Right ventricle myocardium inferior (tissue), 1 donor: ENCODE results near the gene KCMF1. TPM values are rescaled to one million over a fixed set of nuclear protein-coding genes. Genes with fewer than 3 reads are reported as not detected.
"Not testable (repeated sequence)": the region's sequence is repeated elsewhere in the genome, so short reads cannot be mapped to it uniquely, and the experiment has no call there.

ENCODE experiments used
- ATAC-seq: fragments of 200-7000 bp; cut with Tn5 transposase; one replicate; pipeline ENCODE4 v1.9.1; 2020; ENCODE audit warnings: mild to moderate bottlenecking, moderate library complexity
- DNase-seq: peaks from one replicate; pipeline ENCODE4 v3.0.0; 2021; ENCODE audit errors: missing footprints
- intact Hi-C: fragments of 100-400 bp; cut with DNase I; formaldehyde crosslinking; loops from one replicate; pipeline ENCODE4 v1.11.0; 2022
- long read RNA-seq: library from polyadenylated mRNA; unstranded; transcript quantifications from one replicate; pipeline ENCODE4 v2.0.0, GENCODE V29; 2021
- total RNA-seq: library from RNA; stranded (reverse); fragmentation: NEBNext Ultra II Directional; extraction: Animal tissue kit (Norgen Biotek cat#: 25700); gene quantifications from one replicate; pipeline ENCODE4 v1.2.1, GENCODE V29; 2021
- donor health status: DM: no; HTN: yes; CAD: no; lungs with severe emphysema.

Gene KCMF1
- total RNA-seq: 87.5 TPM
- long read RNA-seq, full-length matches to known transcripts: 39 of 44 reads
- long read RNA-seq, partial matches to known transcripts: 2 of 44 reads
- long read RNA-seq, other reads (novel, unspliced or antisense): 3 of 44 reads

DNA sequence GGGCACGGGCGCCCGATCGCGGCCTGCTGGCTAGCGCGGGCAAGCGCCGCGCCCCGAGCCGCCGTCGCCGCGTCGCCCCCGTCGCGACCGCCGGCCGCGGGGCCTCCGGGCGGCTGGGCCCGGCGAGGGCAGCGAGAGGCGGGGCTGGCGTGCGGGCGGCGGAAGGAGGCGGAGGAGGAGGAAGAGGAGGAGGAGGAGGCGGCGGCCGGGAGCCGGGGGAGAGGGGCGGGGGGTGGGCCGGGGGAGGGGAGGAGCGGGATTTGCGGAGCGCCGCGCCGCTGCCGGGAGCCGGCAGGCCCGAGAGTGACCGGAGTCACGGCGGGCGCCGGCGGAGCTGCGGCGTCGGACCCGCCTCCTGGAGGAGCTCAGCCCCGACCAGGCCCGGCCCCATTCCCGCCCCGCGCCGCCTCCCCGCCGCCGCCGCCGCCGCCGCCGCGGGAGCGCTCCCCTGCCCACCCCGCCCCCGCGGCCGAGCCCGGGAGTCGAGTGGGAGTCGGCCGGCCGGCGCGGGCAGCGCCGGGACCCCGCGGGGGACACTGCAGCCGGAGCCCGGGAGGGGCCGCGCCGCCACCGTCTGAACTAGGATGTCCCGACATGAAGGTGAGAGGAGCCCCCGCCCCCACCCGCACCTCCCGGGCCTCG lies at the start of gene KCMF1:
TSS of gene KCMF1 (plus strand) at position 294 of the 642 bp plus-strand sequence. CDS start at position 585, 291 bp downstream.
- intact Hi-C loops: loop anchor here (5.0 kb wide), 1 partner anchor 44 kb away; no protein-coding TSS in a partner anchor
- ATAC-seq (peak; percentile 85), DNase-seq (peak; percentile 89)

DNA sequence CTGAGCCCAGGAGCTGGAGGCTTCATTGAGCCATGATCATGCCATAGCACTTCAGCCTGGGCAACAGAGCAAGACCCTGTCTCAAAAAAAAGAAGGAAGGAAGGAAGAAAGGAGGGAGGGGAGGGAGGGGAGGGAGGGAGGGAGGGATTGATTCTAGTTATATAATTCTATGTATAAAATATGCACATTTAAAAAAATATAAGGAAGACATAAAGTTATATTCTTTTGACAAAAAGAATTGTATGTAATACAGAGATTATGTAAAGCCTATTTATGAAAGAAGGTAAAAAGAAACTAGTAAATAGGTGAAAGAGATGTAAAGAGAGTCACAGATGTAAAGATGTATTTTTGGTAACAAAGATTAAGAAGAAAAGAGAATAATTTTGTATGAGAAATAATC lies 48.0 kb upstream of the KCMF1 start:
- ATAC-seq (no peak), DNase-seq (no peak)
- intact Hi-C loops: loop anchor here (10.0 kb wide), 1 partner anchor 362 kb away; no protein-coding TSS in a partner anchor

DNA sequence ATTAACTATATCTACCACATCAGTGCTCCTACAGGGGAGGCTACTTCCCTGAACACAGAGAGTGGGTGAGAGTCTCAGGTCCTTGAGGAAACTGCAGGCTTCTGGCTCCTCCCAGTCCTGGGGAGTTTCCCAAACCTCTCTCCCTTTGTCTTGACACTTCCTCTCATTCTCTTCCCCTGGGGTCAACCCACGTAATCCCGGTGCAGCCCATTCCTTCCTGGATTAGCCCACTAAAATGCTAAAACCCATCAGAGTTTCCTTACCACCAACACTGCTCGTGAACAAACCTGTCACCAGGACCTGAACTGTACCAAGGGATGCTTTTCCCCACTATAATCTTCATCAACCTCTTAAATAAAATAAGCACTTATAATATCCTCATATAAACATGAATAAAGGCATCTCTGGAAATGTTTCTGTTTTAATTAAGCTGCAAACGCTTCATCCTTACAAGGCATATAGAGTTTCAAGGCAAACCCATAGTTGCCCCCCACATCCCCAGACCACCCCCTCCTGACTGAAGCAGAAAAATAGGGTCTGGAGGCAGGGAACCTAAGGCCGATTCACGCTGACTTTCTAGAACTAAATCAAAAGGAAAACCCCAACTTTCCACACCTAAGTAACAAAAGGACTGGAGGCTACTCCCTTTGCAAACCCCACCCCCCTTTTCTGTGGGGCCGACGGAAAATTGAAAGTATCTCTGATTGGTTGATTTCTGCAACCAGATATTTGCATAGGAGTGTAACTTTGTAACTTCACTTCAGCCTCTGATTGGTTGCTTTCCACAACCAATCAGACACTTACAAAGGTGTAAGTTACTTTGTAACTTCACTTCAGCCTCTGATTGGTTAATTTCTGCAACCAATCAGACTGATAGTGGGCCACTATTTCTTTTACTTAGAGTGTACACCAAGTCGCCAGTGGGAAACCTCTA lies 46.5 kb upstream of the KCMF1 start:
- ATAC-seq (peak; percentile 13), DNase-seq (no peak)
- intact Hi-C loops: loop anchor here (1.0 to 10.0 kb wide), 3 partner anchors 19 to 360 kb away; partner anchors contain the start of genes KCMF1 and TMSB10

DNA sequence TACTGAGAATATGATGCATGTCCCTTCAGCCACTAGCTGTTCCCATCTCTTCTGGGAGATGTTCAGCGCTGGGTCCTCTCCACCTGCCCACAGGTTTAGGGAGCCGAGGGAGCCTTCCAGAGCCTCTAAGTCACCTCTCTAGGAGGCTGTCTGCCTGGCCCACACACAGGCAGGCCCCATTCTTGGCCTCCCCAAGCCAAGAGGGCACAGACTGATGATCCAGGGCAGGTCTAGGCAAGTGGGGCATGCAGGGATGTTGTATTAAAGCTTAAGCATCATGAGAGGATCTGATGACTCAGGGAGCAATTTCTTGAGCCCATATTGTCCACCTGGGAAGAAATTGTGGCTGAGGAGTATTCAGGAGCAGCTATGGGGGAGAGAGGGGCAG lies 45.6 kb upstream of the KCMF1 start:
- ATAC-seq (no peak), DNase-seq (no peak)
- intact Hi-C loops: loop anchor here (1.0 to 10.0 kb wide), 3 partner anchors 20 to 359 kb away; partner anchors contain the start of genes KCMF1 and TMSB10

DNA sequence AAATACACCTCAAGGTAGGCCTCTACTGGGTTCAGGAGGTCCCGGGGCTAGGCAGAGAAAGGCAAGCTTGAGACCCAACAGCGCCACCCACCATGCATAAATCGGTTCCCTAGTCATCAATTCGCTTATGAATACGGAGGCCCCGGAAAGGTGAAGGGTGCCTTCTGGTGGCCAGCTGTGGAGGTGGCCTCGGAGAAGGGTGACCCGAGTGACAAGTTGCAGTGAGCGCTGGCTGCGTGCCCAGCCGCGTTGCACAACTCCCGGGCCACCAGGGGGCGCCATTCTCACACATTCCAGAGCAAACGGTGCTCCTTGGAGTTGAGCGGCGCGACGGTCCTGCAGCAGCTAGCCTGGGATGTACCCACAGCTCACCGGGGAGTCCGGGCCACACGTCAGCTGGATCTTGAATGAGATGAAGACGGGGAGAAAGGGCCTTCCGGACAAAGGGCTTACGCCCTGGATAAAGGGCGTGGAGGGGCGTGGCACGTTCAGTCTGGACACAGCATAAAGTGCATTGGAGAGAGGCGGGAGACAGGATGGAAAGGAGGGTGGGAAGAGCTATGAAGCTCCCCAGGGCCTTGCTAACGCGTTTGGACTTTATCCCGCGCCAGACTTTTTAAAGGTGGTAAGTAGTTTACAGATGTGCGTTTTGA lies 45.1 kb upstream of the KCMF1 start:
- intact Hi-C loops: loop anchor here (1.0 to 10.0 kb wide), 4 partner anchors 21 to 359 kb away; partner anchors contain the start of genes KCMF1 and TMSB10
- peak; percentile 82 for ATAC-seq
- peak; percentile 97 for DNase-seq

DNA sequence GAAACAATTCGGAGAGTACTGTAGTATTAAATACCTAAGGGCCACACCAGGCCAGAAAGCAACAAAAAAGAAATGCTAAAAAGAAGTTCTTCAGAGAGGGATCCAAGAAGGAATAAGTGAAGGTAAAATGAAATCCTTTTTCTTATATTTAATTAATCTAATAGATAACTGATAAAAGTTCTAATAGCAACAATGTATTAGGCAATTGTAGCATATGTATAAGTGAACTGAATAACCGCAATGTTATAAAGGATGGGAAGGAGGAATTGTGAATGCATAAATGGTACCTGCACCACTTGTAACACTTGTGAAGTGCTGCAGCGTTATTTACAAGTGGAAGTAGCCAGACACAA lies 43.7 kb upstream of the KCMF1 start:
- ATAC-seq (no peak), DNase-seq (no peak)
- intact Hi-C loops: loop anchor here (1.0 to 10.0 kb wide), 4 partner anchors 45 to 432 kb away; partner anchors contain the start of gene KCMF1

DNA sequence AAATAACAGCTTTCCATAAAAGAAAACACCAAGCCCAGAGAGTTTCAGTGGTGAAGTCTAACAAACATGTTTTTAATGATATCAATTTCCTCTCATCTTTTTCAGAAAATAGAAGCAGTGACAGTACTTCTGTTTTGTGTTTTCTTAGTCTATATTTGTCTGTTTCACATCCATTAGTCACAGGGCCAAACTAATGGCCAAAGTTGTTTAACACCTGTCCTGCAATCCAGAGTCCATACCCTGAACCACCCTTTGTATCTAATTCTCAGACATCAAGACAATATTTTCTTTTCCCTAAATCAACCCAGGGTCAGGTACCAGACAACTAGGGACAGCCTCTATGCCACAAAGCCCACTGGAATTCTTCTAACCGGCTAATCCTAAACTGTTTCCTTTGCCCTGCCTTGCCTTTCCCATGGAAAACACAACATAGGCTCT lies 39.6 kb upstream of the KCMF1 start:
- ATAC-seq (no peak), DNase-seq (no peak)
- intact Hi-C loops: no loop called here

DNA sequence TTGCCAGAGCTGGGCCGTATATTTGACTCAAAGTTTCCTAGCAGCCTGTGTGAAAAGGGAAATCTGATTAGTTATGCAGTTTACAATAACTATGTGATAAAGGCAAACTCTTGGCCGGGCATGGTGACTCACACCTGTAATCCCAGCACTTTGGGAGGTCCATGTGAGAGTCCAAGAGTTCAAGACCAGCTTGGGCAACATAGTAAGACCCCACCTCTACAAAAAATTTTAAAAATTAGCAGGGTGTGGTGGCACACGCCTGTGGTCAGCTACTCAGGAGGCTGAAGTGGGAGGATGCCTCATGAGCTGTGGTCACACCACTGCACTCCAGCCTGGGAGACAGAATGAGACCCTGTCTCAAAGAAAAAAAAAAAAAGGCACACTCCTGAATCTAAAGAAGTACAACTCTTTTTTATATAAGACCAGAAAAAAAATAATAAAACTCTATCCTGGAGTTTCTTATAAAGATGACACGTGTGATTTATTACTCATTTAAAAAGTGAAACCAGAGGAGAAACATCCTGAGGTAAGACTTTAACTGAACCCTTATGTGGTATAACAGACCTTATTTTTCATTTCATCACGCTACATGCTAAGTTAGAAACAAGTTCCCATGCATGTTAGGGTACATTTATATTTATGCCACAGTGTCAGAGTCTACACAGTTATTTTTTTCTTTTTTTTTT lies 32.6 kb upstream of the KCMF1 start:
- intact Hi-C loops: no loop called here
- no peak for ATAC-seq

DNA sequence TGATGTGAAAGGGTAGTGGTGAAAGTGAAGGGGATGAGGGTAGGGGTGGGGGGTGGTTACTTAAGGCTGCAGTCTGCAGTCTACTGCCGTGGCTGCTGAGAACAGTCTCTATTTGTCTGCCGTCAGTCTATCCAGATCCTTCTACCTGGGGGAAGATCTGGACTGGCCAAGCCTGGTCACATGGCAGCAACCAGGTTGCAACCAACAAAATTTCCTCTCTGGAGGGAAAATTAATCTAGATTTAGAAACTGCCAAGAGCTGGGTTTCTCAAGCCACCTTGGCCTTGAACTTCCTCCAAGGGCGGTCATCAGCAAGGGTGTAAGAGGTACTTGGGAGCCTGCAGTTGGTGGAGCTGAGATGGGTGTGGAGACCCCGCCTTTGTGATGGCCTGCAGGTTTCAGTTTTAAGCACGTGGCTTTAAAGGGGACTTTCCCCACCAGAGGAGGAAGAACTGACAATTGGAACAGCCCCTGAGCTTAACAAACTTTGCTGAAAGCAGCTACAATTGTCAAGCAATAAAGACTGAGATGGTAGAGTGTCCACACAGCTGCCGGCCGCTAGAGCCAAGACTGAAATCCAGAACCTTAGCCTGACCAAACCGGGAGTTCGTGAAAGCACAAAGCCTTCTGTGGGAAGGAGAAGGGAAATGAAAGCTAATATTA lies 31.4 kb upstream of the KCMF1 start:
- intact Hi-C loops: no loop called here
- ATAC-seq (no peak), DNase-seq (no peak)

More for the DNA sequence above, 32.6 kb upstream of the KCMF1 start:
- no peak for DNase-seq

DNA sequence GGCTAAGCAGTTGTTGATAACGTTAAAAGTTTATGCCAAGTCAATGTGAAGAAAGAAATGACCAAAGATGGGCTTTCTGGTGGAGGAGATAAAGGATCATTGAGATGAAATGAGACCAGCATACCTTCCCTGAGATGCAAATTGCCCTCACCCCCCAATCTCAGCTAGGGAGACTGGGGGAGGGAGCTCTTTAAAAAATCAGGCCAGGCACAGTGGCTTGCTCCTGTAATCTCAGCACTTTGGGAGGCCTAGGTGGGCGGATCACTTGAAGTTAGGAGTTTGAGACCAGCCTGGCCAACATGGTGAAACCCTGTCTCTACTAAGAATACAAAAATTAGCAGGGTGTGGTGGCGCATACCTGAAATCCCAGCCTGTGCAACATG lies 30.9 kb upstream of the KCMF1 start:
- no peak for ATAC-seq
- intact Hi-C loops: no loop called here
- DNase-seq: no peak

DNA sequence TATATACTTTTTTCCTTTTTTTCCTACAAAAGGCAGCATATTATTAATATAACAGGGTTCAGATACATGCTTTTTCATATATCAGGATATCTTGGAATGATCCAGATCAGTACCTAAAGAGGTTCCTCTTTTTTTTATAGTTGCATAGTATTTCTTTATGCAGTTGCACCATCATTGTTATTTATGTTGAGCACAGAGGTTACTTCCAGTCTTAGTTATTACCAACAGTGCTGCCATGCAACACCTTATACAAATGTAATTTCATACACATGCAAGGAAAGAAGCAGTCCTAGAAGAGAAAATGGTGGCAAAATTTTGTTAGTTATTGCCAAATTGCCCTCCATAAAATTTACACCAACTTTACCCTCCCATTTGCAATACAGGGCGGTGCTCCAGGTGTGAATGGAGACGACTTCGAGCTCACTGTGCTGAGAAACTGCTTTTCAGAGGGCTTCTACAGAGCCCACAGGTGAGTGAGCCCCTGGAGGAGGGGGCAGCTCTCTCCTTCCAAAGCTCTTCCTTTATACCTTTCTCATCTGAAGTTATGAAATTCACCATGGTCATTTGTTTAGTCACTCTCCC lies 30.0 kb upstream of the KCMF1 start:
- DNase-seq: no peak
- intact Hi-C loops: no loop called here
- no peak for ATAC-seq

DNA sequence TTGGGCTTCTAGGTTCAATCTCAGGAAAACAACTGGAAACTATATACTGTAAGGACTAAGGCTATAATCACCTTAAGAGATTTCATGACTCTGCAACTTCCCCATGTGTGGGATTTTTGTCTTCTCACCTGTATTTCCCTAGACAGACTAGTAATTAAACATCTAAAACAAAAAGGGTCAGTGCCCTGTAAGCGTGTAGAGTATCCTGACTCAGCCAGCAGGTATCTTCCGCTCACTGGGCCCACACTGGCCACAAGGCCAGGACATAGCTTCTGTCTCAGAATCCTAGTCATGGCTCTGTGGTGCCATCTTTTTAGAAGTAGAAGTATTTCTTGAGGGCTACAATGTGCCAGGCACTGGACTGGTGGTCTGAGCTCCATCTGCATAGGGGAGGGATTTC lies 28.8 kb upstream of the KCMF1 start:
- ATAC-seq: no peak
- no peak for DNase-seq
- intact Hi-C loops: no loop called here

DNA sequence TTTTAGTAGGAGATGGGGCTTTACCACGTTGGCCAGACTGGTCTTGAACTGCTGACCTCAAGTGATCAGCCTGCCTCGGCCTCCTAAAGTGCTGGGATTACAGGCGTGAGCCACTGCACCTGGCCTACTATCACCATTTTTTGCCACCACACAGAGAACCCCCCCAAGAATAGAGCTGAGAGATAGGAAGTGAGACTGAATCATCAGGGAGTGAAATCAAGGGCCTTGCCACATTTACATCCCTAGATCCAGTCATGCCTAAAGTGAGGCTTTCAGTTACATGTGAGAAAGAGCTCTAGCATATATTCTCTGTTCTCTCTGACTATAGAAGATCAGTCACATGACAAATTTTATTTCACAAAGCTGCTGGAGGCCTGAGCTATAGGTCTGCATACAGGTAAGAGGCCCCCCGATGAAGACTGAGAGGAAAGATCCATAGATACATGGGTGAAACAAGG lies 28.0 kb upstream of the KCMF1 start:
- DNase-seq: no peak
- no peak for ATAC-seq
- intact Hi-C loops: no loop called here

DNA sequence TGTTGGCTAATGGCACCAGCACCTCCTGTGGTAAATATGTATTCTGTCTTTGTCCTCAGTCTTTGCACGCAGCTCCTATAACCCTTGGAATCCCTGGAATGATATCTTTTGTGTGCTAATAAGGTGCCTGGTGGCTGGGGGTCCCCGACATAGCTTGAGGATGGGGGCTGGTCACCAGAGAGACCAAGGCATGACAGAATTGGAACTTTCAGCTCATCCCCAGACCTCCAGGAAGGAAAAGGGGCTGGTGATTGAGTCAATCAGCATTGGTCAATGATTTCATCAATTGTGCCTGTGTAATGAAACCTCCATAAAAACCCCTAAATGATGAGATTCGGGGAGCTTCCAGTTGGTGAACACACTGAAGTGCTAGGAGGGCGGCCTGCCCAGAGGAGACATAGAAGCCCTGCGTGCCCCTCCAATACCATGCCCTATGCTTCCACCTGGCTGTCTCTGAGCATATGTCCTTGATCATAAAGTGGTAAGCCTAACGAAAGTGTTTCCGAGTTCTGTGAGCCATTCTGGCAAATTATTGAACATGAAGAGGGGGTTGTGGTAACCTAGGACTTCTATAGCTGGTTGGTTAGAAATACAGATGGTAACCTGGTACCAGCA lies 26.6 kb upstream of the KCMF1 start:
- ATAC-seq: no peak
- DNase-seq: no peak
- intact Hi-C loops: no loop called here

DNA sequence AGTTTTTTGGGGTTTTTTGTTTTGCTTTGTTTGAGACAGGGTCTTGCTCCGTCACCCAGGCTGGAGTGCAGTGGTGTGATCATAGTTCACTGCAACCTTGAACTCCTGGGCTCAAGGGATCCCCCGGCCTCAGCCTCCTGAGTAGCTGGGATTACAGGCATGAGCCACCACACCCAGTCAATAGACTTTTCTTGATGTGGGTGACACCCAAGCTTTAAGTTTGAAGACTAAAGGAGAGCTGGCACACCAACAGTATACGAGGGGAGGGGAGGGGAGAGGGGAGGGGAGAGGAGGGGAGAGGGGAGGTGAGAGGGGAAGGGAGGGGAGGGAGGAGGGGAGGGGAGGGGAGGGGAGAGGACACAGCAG lies 25.1 kb upstream of the KCMF1 start:
- not testable (repeated sequence) for ATAC-seq

DNA sequence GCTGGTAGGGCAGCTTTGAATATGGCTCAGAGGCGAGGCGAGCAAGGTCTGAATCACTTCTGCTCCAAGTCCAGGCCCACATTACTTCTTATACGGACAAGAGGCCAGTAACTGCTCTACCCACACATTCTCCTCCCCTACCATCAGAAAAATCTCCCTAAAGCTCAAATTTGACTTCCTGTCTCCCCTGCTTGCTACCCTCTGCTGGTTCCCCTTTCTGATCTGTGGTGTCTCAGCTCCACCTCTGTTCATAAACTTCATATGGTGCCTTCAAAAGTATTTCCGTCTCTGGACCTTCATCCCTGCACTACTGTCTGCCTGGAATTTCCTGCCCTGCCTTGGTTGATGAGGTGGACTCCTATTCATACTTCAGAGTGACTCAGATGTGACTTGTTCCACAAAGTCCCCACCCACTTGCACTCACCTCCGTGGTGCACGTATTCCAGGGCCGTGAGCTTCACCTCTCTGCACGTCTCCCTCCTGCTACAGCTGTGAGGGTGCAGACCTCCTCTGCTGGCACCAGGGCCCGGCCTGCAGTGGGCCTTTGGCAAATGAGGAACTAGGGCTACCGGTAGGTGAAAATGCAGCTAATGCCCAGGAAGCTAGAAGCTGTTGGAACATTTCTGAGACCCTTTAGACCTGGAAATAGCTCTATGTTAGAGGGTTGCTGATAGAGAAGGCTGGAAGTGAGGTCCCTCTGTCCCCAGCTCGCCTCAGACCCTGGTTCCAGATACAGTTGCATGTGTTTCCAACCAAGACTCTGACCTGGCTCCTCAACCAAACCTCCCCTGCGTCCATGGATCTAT lies 24.6 kb upstream of the KCMF1 start:
- ATAC-seq: no peak
- intact Hi-C loops: no loop called here
- DNase-seq: no peak

More for the DNA sequence above, 25.1 kb upstream of the KCMF1 start:
- intact Hi-C loops, DNase-seq: not testable (repeated sequence)
